Stimulated activated CD8-positive, alpha-beta memory T cell treated with anti-CD3 and anti-CD28 coated beads, Interleukin-12 subunit alpha, Interleukin-12 subunit beta, amount 100 ng/mL, for 4 hours (primary cell): ENCODE measurements around the gene SEPSECS.

Experiments
- DNase-seq: peaks from one replicate; pipeline ENCODE4 v3.0.0-alpha.2; 2020; ENCODE audit warnings: low read depth

Gene SEPSECS

DNA sequence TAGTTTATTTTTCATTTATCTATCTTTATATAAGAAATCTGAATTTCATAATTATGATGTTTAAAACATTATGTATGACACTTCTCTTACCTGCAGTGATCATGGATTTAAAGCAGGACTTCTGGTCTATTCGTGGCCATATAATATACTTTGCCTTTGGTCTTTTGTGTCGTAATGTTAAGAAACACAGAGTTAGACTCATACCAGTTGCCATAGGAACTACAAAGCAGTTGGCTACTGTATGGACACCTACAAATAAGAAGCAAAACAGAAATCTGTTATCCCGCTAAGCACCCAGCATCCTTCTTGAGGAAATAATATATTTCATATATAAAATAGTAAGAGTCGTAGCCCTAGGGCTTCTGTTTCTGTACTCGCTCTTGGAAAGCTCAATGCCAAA, 4.3 kb downstream of the SEPSECS start:
- DNase-seq = no peak

- DNase-seq = no peak
Observed at GRCh38 chr4:25154594-25155265, 5.5 kb downstream of the SEPSECS start.

DNA sequence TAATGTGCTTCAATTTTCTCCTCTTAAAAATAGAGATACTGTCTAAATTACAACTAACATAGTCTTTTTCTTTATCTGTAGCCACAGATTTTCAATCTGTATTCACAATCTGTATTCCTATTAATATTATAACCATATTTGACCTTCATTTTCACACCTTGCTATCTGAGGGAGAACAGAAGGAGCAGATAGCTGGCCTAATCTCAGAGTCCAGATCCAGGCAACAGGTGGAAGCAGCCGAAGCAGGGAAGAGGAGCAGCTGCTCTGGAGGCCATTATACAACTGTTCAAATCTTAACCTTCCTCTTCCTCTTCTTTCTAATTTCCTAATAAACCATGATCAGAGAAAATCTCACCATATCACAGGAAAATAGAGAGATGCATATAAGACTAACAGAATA, 14.2 kb downstream of the SEPSECS start:
- no peak for DNase-seq

DNA sequence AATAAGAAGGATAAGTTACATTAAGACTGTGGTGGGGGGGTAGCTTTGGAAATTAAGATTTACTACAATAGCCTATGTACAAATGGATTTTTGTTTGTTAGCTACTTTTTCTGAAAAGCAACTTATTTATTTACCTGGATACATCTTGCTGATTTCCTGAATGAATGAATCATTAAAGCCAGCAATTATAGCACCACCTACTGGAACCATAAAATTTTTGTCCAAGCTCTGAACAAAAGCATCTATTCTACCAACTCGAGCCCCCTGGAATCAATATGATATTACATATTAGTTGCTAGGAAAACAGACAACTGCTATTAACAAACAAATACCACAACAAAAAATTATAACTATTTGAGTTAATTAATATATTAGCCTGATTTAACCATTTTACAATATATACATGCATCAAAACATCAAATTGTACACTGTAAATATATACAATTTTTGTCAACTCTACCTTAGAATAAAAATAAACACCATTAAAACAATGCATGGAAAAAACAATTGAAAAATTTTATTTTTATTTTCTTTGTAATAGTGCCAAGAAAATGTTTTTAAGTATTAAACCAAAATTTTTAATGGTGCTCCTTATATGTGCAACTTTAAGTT, 15.3 kb downstream of the SEPSECS start:
- no peak for DNase-seq

- DNase-seq = no peak
Observed at GRCh38 chr4:25142468-25142867, 17.8 kb downstream of the SEPSECS start.

DNA sequence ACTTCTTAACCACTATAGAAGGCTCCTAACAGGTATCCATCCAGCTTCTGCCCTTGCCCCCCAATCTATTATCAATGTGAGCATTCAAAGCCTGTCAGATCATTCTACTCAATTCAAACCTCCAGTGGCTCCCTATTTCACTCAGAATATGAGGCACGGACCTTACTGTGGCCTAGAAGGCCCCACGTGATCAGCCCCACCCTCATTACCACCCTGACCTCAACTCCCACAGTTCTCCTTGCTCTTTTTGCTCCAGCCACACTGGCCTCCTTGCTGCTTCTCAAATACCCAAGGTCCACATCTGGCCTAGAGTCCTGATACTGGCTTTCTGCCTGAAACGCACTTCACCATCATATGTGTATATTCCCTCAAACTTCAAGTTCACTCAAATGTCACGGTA, 18.7 kb downstream of the SEPSECS start:
- no peak for DNase-seq

DNA sequence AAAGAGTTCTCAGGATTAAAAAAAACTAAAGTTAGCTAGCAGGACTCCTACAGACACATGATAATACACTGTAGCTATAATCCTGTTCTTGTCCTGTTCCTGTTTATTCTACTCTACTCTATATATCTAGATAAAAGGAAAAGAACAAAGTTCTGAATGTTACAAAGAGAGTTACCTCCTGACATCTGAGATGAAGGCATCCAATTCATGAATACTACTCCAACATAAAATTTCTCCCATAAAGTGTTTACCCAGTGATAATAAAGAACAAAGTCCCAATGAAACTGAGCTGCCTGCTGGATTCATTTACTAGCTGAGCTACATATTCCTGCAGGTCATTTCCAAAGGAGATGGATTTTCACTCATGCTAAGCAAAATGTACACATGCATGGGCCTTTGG, 27.1 kb downstream of the SEPSECS start:
- no peak for DNase-seq

GRCh38 chr4:25131926-25132325, 28.3 kb downstream of the SEPSECS start:
- no peak for DNase-seq

DNA sequence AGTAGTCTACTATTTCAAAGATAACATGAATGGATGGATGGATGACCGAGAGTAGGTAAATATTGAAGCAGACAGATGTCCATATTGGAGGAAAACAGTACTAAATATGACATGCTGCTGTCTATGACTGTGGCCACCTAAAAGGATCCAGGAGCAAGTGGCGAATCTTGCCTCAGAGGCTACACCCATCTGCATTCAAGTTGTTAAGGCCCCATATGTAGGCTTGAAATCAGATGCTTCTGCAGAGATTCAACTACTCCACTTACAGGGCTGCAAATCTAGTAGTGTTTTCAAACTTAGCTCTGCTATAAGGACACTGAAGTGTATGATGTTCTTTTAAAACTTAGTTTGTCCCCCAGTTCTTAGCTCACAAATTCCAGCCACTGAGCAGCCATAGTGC, 28.9 kb downstream of the SEPSECS start:
- DNase-seq = no peak

GRCh38 chr4:25129917-25130316, 30.3 kb downstream of the SEPSECS start:
- no peak for DNase-seq

DNA sequence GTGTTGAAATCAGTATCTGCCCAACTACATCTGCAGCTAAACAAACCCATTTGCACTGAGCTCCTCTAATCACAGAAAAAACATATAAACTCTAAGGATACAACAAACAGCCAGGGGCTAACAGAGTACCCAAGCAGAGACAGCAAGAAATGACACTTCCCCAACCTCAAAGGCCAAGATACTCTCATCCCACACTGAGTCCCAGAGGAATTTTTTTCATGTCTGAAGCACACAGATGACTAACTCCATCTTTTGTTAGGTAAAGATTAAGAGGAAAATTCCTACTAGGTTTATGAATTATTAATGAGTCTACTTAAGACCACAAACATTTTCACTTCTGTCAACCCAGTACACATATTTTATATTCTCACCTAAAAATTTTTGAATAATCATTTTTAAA, 31.6 kb downstream of the SEPSECS start:
- DNase-seq = no peak

GRCh38 chr4:25123236-25123635, 37.0 kb downstream of the SEPSECS start:
- no peak for DNase-seq

DNA sequence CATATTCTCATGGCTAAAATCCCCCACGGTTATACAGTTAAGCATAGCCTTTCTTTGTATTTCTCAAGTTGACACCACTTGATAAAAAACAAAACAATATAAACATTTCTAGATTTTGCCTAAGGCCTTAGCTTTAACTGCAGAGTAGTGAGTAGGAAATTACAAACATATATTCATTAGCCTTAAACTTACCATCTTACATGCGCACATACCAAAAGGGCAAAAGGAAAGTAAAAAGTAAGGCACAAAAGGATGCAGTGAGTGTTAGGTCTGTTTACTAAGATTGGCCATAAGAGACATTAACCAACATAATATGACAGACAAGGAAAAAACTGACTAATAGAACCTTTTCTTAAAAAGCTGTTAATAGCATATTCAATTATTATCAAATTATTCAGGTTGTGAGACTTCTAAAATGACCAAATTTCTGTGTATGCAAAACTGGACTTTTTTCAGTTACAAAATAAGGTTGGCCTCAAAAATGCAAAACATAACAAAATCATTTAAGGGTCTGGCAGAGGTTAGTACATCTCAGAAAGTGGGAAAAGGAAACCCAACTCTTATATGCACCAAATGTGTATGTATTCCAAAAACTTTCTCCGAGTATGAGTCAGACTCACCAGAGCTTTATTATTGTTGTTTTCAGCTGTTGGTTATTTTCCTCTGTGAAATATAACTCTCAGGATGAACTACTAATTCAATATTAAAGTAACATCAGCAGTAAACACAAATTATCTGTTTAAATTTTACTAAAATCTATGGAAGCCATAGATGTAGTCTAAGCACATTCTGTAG, 39.9 kb downstream of the SEPSECS start:
- no peak for DNase-seq

GRCh38 chr4:25117716-25118472, 42.4 kb downstream of the SEPSECS start:
- DNase-seq = no peak

GRCh38 chr4:25117274-25117673, 43.0 kb downstream of the SEPSECS start:
- no peak for DNase-seq

- no peak for DNase-seq
Observed at GRCh38 chr4:25113915-25114904, 46.0 kb downstream of the SEPSECS start.

- DNase-seq = no peak
Observed at GRCh38 chr4:25112995-25113380, 47.3 kb downstream of the SEPSECS start.

GRCh38 chr4:25112366-25112994, 47.8 kb downstream of the SEPSECS start:
- no peak for DNase-seq

GRCh38 chr4:25111648-25112196, 48.5 kb downstream of the SEPSECS start:
- no peak for DNase-seq

DNA sequence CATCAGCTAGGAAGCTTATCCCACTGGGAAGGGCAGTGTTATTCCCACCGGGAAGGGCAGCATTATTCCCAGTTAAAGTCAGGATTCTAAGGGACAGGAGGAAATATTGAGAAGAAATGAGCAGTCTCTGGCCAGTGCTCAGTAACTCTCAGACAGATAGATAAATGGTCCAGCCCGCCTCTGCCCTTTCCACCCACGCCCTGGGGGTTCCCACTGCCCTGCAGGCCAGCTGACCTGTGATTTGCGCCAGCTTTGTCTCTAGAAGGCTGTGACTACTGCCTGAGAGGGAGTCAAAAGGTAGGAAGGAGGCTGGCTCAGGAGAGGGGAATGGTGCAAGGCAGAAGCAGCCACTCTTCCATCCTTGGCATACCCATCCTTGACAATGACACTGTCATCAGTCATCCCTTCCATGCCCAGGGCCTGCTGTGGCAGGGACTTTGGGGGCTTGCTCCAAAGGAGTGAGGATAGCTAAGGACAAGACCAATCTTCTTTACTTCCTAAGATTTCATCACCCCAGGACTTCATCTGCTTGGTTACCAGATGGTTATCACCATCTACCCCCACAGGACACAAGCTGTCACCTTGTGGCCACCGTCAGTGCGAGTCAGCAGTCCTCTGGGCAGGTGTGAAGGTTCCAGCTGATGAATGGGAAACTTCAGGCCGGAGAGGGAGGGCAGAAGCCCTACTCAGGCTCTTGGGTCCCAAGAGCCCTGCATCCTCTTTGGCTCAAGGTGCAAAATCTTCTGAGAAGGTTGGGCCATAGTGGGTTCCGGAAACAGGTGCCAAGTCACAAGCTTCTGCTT, 49.5 kb downstream of the SEPSECS start:
- DNase-seq = no peak
